Measurements from ENCODE around the gene NOVA1. TPM values are rescaled to one million over a fixed set of nuclear protein-coding genes. Genes with fewer than 3 reads are reported as not detected.

Gene NOVA1
- total RNA-seq, 1 experiment from 2014 or later, result 11.6 TPM

- Mint-ChIP-seq H3K36me3 (no peaks in the 10 kb centered on the region), H3K4me3 (peak overlapping the region; percentile 97), H3K9me3 (no peaks in the 10 kb centered on the region), H3K4me1 (peaks cover 34% of the 10 kb centered on the region), H3K27ac (peak overlapping the region; percentile 91), H3K27me3 (ENCODE audit: low read depth) (peaks cover 10% of the 10 kb centered on the region)
- POLR2A ChIA-PET, result no interaction called here
- DNase-seq (ENCODE audit: low spot score), result no peak
- ATAC-seq, result no peak
- CTCF ChIA-PET, result no interaction called here
- no peak for TF ChIP-seq ESRRA (CRISPR knock-in tag; IDR thresholded peaks at IDR 0.05; ENCODE audit: borderline replicate concordance)
- no peak for TF ChIP-seq ELF4 (CRISPR knock-in tag; IDR thresholded peaks at IDR 0.05; ENCODE audit: low read depth)
- TF ChIP-seq, protein P1, sequence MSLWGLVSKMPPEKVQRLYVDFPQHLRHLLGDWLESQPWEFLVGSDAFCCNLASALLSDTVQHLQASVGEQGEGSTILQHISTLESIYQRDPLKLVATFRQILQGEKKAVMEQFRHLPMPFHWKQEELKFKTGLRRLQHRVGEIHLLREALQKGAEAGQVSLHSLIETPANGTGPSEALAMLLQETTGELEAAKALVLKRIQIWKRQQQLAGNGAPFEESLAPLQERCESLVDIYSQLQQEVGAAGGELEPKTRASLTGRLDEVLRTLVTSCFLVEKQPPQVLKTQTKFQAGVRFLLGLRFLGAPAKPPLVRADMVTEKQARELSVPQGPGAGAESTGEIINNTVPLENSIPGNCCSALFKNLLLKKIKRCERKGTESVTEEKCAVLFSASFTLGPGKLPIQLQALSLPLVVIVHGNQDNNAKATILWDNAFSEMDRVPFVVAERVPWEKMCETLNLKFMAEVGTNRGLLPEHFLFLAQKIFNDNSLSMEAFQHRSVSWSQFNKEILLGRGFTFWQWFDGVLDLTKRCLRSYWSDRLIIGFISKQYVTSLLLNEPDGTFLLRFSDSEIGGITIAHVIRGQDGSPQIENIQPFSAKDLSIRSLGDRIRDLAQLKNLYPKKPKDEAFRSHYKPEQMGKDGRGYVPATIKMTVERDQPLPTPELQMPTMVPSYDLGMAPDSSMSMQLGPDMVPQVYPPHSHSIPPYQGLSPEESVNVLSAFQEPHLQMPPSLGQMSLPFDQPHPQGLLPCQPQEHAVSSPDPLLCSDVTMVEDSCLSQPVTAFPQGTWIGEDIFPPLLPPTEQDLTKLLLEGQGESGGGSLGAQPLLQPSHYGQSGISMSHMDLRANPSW (CRISPR knock-in tag; conservative IDR thresholded peaks at IDR 0.05; ENCODE audit: low read depth), result no peak
- TF ChIP-seq E2F1 (CRISPR knock-in tag; IDR thresholded peaks at IDR 0.05), result no peak
- no peak for TF ChIP-seq FOXP1 (CRISPR knock-in tag; IDR thresholded peaks at IDR 0.05; ENCODE audit: borderline replicate concordance)
- TF ChIP-seq FOXJ3 (CRISPR knock-in tag; IDR thresholded peaks at IDR 0.05; ENCODE audit: borderline replicate concordance), result no peak
- TF ChIP-seq NR2C2 (CRISPR knock-in tag; IDR thresholded peaks at IDR 0.05), result no peak
- no peak for TF ChIP-seq ZNF396 (CRISPR knock-in tag; IDR thresholded peaks at IDR 0.05; ENCODE audit: borderline replicate concordance)
- no peak for TF ChIP-seq NFYB (CRISPR knock-in tag; conservative IDR thresholded peaks at IDR 0.05; ENCODE audit: low read depth)
Observed at GRCh38 chr14:26598672-26599131, 869 bp upstream of the NOVA1 start.

GRCh38 chr14:26598081-26598671 is 343 bp upstream of the NOVA1 start:
- CTCF ChIA-PET, result no interaction called here
- peak overlapping the region; percentile 97 for H3K4me3 Mint-ChIP-seq
- peak; percentile 94 for ATAC-seq
- peaks cover 10% of the 10 kb centered on the region for H3K27me3 Mint-ChIP-seq (ENCODE audit: low read depth)
- peak overlapping the region; percentile 91 for H3K27ac Mint-ChIP-seq
- peaks cover 38% of the 10 kb centered on the region for H3K4me1 Mint-ChIP-seq
- TF ChIP-seq JUN (CRISPR knock-in tag; IDR thresholded peaks at IDR 0.05) (no peak), NFYB (CRISPR knock-in tag; conservative IDR thresholded peaks at IDR 0.05; ENCODE audit: low read depth) (peak; percentile 94)
- H3K36me3 Mint-ChIP-seq, result no peaks in the 10 kb centered on the region
- no peaks in the 10 kb centered on the region for H3K9me3 Mint-ChIP-seq
- POLR2A ChIA-PET, result no interaction called here
- peak; percentile 95 for DNase-seq (ENCODE audit: low spot score)

DNA sequence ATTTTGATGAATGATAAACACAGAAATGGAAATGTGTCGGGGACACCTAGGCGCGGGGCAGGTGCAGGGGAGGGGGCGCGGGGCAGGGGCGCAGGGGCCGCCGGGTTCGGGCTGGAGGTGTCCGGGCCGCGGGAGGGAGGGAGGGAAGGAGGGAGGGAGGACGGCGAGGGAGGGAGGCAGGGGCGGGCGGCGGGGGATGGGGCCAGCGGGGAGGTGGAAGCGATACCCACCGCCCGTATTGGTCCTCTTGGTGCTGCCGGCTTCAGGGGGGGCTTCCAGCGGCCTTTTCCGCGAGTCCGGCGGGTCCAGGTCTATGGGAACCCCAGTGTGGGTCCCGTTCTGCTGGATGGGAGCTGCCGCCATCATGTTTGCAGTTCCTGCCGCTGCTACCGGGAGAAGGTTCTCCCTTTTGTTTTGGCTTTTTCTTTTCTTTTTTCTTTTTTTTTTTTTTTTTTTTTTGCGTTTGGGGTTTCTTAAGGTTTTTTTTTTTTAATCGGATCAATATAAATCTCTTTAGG is 703 bp downstream of the NOVA1 start:
- peaks cover 10% of the 10 kb centered on the region for H3K27me3 Mint-ChIP-seq (ENCODE audit: low read depth)
- TF ChIP-seq ZNF416 (CRISPR knock-in tag; IDR thresholded peaks at IDR 0.05) (no peak), ZNF532 (CRISPR knock-in tag; IDR thresholded peaks at IDR 0.05; ENCODE audit: borderline replicate concordance) (no peak), NR1H2 (CRISPR knock-in tag; IDR thresholded peaks at IDR 0.05) (no peak), ERG (CRISPR knock-in tag; IDR thresholded peaks at IDR 0.05) (no peak), NR2C2 (CRISPR knock-in tag; IDR thresholded peaks at IDR 0.05) (no peak), FOXJ3 (CRISPR knock-in tag; IDR thresholded peaks at IDR 0.05; ENCODE audit: borderline replicate concordance) (no peak)
- H3K36me3 Mint-ChIP-seq, result no peaks in the 10 kb centered on the region
- peak overlapping the region; percentile 97 for H3K4me3 Mint-ChIP-seq
- ATAC-seq (peak; percentile 4), DNase-seq (ENCODE audit: low spot score) (peak; percentile 69)
- CTCF ChIA-PET, result interaction anchor here (0.7 to 0.8 kb wide), 2 partner anchors 134 to 236 kb away, joined by 3 to 4 read pairs; no protein-coding TSS in a partner anchor
- peak overlapping the region; percentile 88 for H3K27ac Mint-ChIP-seq
- no peaks in the 10 kb centered on the region for H3K9me3 Mint-ChIP-seq
- H3K4me1 Mint-ChIP-seq, result peaks cover 38% of the 10 kb centered on the region
- POLR2A ChIA-PET, result interaction anchor here (0.6 to 0.7 kb wide), 3 partner anchors 13 to 546 kb away, joined by 3 to 10 read pairs (median 5); no protein-coding TSS in a partner anchor

All from WTC11 (cell line).